Activated naive CD4-positive, alpha-beta T cell (primary cell): Measurements from ENCODE around the gene STX19.

Source experiments
- DNase-seq, 4 experiments: peaks; one replicate each; lab custom pipeline; 2025; lab: John Stamatoyannopoulos, UW

The STX19 gene

DNA sequence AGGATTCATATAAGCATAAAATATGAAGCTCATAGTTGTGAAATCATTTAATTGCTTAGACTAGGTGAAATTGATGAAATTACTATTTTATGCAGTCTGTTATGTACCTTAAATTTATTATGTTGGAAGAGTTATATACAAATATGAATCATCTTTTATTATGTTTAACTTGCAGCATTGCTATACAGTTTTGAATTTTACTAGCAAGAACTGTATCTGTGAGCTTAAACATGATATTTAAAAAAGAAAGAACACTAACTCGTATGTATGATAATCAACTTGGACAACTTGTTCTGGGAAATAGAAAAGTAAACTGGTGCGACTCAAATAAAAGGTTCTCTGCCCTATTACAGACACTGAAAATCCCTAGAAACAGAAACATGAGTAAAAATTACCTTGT lies 1.8 kb downstream of the STX19 start:
- no peak for DNase-seq

DNA sequence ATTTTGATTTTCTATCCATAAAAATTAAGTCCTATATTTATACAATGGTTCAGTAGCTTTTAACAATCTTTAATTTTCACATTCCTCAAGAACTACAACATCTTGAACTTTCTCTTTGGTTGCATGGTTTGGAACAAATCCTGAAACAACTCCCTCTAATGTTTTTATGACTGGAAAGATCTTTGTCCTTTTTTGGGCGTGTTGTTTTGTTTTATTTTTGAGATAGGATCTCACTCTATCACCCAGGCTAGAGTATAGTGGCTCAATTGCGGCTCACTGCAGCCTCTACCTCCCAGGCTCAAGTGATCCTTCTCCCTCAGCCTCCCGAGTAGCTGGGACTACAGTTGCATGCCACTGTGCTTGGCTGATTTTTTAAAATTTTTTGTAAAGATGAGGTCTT lies 4.0 kb downstream of the STX19 start:
- no peak for DNase-seq

DNA sequence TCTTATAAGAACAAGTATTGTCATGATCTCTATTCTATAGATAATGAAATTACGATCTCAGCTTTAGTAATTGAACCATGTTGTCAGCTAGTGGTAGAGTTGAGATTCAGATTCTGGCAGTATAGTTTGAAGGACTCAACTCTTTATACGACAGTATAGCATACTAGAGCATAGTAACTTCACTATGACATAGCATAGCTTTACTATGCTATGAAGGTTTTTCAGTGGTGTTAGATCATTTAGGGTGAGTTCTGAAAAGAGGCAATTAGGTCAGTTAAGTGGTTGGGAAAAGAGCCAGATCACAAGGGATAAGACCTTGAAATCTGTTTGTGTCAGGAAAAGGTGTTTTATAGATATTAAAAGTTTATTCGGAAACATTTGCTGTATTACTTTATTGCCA lies 8.1 kb downstream of the STX19 start:
- no peak for DNase-seq

DNA sequence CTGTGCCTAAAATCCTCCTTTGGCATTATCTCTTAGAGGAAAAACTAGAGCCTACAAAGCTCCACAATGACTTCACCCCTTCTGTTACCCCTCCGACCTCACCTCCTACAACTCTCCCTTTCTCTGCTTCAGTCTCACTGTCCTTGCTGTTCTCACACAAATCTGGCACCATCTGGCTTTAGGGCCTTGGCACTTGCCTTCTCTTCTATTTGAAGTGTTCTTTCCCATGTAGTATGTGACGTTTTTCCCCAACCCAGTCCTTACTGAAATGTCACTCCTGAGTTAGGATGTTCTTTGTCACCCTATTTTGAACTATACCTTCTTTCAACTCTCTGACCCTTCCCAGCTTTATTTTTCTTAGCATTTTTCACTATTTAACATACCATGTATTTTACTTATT lies 8.7 kb downstream of the STX19 start:
- no peak for DNase-seq

- no peak for DNase-seq
Measured at GRCh38 chr3:94015025-94015424, 13.4 kb downstream of the STX19 start.

- DNase-seq, result no peak
Measured at GRCh38 chr3:94012185-94012584, 16.2 kb downstream of the STX19 start.

- no peak for DNase-seq
Measured at GRCh38 chr3:94011233-94011711, 17.1 kb downstream of the STX19 start.

DNA sequence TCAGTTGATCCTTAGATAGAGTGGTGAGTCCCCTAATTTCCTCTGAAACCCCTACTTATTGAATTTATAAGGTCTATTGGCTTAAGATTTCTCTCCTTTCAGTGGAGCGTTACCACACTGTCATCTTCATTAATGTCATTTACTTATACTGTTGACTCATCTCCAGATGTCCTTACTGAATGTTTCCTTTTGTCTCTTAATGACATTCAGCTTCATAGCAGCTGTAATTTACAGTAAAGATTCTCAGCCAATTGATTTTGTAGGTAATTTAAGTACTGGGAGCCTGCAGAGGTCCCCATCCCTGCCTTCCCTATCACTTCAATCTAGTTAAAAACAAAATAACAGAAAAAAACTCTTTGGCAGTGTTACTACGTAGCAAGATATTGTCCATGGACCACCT lies 18.8 kb downstream of the STX19 start:
- DNase-seq, result no peak

DNA sequence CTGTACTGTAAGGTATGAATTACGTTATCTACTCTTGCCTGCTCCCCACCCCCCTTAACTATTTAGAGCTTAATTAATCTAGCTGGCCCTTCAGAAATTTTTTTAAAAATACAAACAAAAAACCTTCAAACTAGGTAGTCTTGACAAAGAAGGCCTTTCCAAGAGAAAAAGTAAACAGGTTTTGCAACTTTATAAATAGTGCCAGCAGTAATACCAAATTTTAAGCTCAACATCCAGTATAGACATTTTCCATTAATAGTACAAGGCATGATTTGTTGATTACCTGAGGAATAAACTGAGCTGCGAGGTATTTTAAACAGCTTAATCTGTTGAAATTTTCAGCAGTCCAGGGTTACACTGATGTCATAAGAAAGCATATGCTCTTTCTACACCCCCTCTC lies 20.1 kb downstream of the STX19 start:
- no peak for DNase-seq

GRCh38 chr3:94004301-94004910 lies 24.0 kb downstream of the STX19 start:
- no peak for DNase-seq

DNA sequence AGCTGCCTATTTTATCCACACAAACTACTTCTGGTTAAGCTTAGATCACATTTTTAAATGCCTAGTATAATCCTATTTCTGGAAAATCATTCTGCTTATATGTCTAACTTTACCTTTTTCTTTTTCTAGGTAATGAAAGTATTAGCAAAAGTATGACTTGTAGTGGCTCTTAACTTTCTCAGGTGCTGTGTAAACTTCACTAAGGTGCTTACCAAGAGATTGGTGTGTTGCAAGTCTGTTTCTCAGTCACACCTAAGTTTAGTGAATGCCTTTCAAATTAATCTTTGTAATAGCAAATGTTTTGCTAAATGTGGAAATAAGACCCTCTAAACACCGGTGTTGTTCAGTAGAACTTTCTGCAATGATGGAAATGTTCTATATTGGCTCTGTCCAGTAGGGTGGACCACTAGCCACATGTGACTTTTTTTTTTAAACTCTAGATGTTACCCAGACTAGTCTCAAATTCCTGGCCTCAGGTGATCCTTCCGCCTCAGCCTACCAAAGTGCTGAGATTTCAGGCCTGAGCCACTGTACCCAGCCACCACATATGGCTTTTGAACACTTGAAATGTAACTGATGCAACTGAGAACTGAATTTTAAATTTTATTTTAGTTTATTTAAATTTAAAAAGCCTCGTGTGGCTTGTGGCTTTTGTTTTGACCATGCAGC lies 26.4 kb downstream of the STX19 start:
- DNase-seq, result no peak

GRCh38 chr3:94001191-94001590 lies 27.2 kb downstream of the STX19 start:
- DNase-seq, result no peak

DNA sequence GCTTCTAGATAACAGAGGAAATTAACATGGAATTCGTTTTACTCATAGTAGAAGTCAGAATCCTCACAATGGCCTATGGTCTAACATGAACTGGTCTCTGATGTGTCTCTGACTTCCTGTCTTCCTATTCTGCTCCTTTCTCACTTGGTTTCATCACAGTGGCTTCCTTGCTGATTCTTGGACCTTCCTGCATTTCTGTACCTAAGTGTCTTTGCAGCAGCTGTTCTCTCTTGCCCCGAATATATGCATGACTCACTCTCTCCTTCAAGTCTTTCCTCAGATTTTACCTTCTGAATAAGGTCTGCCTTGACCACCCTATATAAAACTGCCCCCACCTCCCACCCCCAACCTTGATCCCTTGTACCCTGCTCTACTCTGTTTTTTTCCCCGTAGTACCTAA lies 34.3 kb downstream of the STX19 start:
- no peak for DNase-seq

DNA sequence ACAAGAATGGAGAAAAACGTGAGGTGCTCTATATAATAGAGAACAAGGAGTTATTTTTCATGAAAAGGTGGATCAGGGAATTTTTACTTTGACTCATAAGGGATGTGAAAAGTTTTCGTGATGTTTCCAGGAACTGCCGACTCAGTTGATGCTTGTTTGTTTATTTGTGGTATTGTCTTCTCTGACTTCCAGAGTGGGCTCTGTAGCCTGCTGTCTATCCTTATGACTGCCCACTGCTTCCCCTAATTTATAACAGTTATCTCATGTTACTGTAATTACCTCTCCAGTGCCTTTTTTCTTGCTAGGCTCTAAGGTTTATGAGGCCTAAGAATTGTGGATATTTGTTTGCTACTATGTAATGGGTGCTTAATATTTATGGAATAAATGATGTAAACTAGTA lies 36.2 kb downstream of the STX19 start:
- no peak for DNase-seq

DNA sequence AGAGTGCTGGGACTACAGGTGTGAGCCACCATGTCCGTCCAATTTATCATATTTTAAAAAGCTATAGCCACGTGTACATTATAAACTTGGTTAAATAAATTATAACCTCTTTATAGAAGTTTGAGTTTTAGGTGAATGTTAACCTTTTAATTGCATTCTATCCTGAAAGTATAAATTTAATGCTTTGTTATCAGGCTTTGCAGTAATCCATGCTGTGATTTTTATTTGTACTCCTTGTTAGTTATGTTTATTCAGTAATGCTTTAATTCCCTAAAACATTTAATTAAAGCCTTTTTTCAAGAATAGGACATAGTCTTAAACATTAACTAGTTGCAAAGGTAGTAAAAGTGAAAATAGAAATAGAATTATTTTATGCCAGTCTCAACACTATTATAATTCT lies 36.8 kb downstream of the STX19 start:
- DNase-seq, result no peak

DNA sequence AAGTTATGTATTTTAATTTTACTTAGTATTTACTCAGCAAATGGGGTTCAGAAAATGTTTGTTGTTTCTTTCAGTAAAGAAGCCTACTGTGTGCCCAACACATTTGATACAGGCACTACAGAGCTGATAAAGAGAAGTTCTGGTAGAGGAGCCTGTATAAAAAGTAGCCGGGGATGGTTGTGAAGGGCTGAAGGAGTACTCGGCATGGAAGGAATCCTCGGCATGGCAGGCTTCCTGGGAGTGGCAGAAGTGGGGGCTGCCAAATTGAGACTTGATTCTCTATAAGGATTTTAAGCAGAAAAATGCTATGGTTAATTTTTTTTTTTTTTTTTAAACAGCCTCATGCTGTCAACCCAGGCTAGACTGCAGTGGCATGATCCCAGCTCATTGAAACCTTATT lies 39.2 kb downstream of the STX19 start:
- no peak for DNase-seq

- DNase-seq, result no peak
Measured at GRCh38 chr3:93988764-93989163, 39.6 kb downstream of the STX19 start.

- no peak for DNase-seq
Measured at GRCh38 chr3:93988283-93988682, 40.1 kb downstream of the STX19 start.

DNA sequence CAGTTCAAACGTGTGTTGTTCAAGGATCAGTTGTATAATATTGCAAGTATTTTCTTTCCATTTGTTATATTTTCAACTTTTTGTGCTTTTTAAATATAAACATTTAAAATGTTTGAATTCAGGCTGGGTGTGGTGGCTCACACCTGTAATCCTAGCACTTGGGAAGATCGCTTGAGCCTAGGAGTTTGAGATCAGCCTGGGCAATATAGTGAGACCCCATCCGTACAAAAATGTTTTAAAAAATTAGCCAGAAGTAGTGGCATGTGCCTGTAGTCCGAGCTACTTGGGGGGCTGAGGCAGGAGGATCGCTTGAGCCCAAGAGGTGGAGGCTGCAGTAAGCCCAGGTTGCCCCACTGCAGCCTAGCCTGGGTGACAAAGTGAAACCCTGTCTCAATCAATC lies 43.8 kb downstream of the STX19 start:
- DNase-seq, result no peak

DNA sequence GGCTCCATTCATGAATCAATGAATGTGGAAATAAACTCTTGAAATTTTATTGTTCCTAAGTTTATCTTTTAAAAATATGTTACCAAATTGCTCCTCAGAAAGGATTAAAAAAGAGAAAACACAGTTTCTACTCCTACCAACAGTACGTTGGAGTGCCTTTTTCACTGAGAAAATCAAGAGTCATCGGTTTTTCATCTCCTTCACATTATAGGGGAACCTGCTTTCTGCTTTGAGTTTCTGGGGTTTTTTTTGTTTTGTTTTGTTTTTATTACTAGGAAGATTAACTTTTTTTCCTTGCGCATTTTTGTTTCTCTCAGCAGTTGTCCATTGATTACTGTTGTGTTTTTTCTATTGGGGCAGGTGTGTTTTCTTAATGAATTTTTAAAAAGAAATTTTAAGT lies 45.0 kb downstream of the STX19 start:
- no peak for DNase-seq

- DNase-seq, result no peak
Measured at GRCh38 chr3:93981649-93982048, 46.7 kb downstream of the STX19 start.

DNA sequence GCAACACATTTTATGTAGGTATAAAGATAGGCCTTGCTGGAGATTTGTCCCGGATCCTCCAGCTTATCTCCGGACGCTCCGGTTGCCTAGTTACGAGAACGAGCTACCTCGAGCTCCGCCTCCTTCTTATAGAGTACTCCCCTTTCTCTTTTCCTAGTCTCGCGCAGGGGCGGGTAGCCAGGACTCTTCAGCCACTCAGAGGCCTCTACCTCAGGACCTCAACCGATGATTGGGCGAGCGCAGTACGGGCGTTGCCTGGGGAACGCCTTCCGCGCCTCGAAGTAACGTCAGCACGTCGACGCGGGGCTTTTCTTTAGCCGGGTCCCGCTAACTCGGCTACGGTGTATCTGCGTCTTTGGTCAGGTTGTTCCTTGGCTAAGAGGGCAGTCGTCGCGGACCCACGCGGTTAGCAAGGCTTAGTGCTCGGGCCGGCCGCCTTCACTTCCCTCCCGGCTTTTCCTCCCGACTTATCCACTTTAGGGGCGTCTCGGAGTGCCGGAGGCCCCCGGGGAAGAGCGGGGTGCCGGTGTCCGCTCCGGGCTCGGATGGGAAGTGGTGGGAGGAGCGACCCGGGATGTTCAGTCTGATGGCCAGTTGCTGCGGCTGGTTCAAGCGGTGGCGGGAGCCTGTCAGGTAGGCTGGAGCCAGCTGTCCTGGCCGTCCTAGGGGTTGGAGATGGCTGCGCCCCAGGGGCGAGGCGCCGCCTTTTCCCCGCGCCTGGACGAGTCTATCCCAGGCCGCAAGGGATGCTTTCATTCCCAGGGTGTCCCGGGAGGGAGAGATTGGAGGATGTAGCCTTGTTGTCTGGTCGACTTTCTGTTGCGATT lies 48.3 kb downstream of the STX19 start, which contains the start of gene ARL13B:
Gene ARL13B, plus strand, starts transcription at position 306 of the 827 bp plus-strand sequence. Its CDS starts 269 bp downstream, at position 575.
- peak; percentile 71 to 86 (median 83) for DNase-seq
